GM12892 (cell line): ENCODE measurements around the gene LSM3.

Experiments used
- POLR2A ChIP-seq: IDR thresholded peaks from 2 replicates; pipeline ENCODE4 v1.6.1; 2011; ENCODE audit warnings: low read depth, low read length, control low read depth
- POLR2AphosphoS5 ChIP-seq: IDR thresholded peaks from 2 replicates; pipeline ENCODE4 v1.6.1; 2011; ENCODE audit warnings: low read depth, low read length, control low read depth

DNA sequence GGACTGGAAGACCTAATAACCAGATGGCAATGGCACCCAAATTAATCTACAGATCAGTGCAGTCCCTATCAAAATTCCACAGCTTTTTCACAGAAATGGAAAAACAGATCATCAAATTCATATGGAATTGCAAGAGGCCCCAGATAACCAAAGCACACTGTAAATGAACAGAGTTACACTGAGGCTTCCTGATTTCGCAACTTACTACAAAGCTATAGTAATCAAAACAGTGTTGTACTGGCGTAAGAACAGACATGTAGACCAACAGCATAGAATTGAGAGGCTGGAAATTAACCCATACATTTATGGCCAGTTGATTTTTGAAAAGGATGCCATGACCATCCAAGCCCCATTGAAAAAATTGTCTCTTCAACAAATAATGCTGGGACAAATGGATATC is 16.4 kb upstream of the LSM3 start:
- TF ChIP-seq POLR2A (no peak), POLR2AphosphoS5 (no peak)
